TTC549 (cell line): Measurements from ENCODE around the gene PKN1.
"Not testable (repeated sequence)": the region's sequence is repeated elsewhere in the genome, so short reads cannot be mapped to it uniquely, and the experiment has no call there.

Source experiments
- FAIRE-seq: peaks from 2 replicates; lab custom pipeline; 2012; peaks lifted over from hg19 to GRCh38; lab: Jason Lieb, UNC

PKN1 gene

DNA sequence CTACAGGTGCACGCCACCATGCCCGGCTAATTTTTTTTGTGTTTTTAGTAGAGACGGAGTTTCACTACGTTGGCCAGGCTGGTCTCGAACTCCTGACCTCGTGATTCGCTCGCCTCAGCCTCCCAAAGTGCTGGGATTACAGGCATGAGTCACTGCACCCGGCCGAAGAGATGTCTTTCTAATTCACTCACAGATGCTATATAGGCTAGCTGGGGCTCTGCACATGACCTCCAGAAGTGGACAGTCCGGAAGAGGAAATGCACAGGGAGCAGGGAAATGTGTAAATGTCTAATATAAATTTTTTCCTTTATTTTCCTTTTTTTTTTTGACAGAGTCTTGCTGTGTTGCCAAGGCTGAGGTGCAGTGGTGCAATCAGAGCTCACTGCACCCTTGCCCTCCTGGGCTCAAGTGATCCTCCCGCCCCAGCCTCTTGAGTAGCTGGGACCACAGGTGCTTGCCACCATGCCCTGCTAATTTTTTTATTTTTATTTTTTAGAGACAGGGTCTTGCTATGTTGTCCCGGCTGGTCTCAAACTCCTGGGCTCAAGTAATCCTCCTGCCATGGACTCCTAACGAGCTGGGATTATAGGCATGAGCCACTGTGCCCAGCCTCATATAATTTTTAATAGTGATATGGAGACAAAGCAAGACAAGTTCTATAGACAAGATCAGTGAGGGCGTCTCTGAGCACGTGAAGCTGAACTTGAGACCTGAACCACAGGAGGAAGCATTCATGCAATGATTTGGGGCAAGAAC lies 54.4 kb downstream of the PKN1 start:
- no peak for FAIRE-seq

DNA sequence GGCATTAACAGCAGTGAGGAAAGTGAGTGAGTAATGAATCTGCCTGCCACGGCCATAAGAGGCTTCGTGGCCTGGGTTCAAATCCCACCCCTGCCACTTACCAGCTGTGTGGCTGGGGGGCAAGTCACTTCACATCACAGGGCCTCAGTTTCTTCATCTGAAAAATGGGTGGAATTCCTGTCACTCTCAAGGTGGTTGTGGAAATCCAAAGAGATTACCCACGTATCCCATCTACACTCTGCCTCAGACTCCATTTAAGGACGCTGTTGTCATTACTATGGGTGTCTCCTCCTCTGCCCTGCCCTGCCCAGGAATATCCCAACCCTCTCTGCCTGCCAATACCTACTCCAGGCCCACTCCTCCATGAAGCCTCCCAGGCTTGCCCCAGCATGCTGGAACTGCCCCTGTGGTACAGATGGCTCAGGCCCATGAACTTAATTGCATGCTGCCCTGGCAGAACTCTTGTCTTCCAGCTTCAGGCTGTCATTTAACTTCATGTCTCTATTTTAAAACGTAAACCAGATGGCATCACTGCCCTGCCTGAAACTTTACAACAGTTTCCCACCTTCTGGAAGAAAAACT lies 59.7 kb downstream of the PKN1 start:
- no peak for FAIRE-seq

DNA sequence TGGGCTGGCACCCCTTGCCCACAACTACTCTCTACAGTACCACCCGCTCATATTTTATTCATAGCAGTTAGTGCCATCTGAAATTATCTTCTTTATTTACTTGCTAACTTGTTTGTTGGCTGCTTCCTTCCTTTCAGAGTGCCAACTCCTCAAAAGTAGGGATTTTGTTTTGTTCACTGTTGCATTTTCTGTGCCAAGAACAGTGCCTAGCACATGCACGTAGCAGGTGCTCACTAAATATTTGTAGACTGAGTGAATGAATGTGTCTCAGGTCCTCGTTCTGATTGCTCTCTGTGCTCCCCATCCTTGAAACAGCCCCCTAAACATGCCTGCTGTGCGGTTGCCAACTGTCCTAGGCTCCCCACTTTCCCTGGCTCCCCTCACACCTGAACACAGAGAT lies 61.3 kb downstream of the PKN1 start:
- no peak for FAIRE-seq

DNA sequence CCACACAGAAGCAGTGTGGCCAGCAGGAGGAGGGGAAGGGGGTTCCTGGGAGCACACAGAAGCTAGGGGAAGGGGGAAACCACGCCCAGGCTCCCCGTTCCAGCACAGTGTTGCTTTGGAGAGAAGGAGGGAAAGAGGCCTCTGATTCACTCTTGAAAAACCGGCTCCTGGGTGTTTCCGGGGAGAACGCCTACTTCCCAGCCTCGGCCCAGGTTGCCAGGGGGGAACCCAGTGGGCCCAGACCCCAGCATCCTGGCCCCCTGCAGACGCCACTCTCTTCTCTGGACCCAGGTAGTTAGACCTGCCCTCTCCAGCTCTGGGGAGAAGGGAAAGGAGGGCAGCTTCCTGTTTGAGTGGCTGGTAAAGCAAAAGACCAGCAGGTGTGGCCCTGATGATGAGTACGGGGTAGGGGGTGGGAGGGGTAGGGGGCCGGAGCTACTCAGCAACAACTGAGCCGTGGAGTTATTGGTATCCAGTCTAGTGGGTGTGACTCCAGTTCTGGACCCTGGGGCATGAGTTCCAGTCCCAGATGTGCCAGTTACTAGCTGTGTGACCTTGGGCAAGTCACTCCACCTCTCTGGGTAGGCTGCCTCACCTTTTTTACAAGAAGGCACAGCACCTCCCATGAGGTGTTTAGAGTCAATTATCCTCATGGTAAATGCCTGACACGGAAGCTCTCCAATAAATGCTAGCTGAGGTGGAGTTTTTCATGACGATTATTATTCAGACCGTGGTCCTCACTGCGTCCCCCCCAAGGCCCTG lies 62.0 kb downstream of the PKN1 start:
- FAIRE-seq, result no peak

DNA sequence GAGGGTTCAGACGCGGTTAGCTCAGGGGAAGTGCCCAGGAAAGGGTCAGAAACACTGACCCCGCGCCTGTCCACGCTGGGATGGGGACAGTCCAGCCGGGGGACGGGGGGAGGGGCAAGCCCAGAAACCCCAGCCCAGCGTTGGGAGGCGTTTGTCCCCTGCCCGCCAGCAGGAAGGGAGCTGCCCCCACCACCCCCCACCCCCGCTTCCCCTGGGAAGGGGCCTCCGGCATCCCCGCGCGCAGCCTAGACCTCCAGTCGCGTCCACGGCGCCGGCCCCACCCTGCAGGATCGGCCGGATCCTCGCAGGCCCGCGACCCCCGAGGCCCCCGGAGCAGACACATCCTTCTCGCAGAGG lies 62.5 kb downstream of the PKN1 start:
- FAIRE-seq, result no peak

DNA sequence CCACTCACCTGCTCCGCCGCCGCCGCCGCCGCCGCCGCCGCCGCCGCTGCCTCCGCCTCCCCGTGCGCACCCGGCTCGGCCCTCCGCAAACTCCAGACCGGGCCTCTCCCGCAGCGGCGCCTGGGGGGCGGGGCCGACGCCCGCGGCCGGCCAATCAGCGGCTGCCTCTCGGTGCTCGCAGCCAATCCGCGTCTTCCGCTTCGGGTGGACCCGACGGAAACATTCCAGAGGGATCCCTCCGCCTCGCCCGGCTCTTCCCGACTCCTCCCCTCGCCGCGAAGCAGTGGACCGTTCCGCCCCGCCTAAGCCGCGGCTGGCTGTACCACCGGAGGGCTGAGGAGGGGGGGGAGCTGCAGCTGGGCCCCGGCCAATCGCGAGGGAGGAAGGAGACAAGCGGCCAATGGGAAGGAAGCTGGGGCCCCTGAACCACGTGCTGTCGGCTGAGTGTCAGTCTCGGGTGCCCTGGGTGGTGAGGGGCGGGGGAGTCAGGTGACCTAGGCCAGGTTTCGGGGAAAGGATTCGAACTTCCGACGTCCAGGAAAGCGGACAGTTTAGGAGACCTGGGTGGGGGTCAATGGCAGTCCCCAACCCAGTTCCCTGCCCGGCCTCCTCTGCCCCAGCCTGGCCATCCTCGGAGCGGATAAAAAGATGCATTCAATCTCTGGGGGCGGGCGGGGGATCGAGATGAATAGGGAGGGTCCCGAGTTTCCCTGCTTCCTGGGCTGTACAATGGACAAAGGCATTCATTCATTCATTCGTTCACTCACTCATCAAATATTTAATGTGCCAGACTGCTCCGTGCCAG lies 63.1 kb downstream of the PKN1 start, which contains the start of gene GIPC1:
Gene GIPC1, minus strand, starts transcription at position 99 of the 805 bp plus-strand sequence. CDS start 13,151 bp downstream, outside the sequence.
- peak; percentile 92 for FAIRE-seq

DNA sequence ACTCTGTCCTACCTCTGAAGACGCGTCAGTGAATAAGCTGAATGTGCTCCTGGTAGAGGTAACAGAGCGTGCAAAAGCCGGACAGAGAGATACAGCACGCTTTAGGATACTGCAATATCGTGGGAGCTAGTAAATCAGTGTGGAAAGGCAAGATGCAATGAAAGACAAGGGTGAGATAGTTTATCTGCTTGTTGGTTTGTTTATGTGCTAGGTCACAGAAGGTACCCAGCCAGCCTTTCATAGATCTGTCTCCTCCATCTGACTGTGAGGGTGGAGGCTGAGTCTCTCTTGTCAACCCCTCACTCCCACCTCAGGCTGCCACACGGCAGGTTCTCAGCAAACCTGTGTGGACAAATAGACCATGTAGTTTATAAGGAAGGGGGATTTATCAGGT lies 63.7 kb downstream of the PKN1 start:
- FAIRE-seq, result no peak

DNA sequence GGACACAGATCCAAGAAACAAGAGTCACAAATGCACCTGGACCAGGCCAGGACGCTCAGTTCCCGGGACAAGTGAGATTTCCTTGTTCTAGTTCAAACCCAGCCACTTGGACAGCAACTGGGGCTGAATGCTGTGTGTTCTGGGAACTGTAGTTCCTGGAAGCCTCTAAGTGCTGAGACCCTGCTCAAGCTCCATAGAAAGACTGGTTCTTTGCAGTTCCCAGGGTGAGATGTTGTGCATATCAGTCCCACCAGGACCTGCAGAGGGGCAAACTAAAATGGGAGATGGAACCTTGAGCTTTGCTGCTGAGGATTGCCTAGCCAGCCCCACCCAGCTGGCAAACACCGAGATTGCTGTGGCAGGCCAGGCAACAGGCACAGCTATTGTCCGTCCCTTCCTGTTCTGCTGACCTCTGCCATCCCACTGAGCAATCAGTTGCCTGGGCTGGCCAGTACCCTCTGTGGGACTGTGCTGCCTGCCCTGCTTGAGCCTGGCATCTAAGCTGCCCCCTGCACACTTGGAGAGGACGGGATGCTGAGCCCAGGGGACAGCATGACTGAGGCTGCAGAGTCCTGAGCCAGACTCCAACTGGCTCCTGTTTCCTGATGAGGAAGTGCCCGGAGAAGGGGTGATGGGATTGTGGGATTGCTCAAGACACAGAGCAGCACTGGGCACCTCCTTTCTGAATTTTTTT lies 64.3 kb downstream of the PKN1 start:
- no peak for FAIRE-seq

DNA sequence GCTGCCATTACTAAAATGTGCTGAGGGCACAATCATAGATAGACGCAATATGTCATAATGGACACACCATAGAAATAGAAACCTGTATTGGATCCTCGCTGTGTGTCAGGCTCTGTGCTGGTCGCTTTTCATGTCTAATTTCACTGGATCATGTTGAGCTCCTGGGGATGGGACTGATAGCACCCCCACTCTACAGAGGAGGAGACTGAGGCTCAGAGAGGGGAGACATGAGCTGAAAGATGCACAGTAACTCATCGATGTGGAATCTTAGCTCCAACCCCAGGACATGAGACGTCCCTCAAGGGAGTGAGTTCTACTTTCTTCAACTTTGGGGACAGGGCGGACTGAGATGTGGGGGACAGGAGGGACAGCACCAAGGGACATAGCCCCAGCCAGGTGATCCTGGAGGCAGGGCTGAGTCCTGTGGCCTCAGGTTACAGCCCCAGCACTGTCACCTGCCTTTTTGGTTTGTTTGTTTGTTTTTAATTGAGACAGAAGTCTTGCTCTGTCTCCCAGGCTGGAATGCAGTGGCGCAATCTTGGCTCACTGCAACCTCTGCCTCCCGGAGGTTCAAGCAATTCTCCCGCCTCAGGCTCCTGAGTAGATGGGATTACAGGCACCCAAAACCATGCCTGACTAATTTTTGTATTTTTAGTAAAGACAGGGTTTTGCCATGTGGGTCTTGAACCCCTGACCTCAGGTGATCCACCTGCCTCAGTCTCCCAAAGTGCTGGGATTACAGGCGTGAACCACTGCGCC lies 69.4 kb downstream of the PKN1 start:
- FAIRE-seq, result no peak

DNA sequence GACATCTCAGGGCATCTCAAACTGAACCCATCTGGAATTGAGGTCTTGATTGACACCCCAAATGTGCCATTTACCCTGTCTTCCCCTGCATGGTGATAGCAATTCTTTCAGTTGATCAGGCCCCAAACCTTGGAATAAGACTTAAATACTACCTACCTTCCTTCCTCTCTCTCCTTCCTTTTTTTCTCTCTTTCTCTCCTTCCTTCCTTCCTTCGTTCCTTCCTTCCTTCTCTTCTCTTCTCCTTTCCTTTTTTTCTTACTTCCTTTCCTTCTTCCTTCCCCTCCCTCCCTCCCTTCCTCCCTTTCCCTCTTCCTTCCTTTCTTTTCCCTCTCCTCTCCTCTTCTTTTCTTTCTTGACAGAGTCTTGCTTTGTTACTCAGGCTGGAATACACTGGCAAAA lies 70.2 kb downstream of the PKN1 start:
- no peak for FAIRE-seq

DNA sequence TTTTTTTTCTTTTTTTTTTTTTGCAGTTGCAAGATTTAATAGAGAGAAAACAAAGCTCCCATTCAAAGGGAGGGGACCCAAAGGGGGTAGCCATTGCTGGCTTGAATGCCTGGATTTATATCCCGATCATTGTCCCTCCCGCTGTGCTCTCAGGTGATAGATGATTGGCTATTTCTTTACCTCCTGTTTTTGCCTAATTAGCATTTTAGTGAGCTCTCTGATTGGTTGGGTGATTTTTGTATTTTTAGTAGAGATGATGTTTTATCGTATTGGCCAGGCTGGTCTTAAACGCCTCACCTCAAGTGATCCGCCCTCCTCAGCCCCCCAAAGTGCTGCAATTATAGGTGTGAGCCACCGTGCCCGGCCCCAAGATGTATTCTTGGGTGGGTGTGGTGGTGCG lies 71.5 kb downstream of the PKN1 start:
- not testable (repeated sequence) for FAIRE-seq

DNA sequence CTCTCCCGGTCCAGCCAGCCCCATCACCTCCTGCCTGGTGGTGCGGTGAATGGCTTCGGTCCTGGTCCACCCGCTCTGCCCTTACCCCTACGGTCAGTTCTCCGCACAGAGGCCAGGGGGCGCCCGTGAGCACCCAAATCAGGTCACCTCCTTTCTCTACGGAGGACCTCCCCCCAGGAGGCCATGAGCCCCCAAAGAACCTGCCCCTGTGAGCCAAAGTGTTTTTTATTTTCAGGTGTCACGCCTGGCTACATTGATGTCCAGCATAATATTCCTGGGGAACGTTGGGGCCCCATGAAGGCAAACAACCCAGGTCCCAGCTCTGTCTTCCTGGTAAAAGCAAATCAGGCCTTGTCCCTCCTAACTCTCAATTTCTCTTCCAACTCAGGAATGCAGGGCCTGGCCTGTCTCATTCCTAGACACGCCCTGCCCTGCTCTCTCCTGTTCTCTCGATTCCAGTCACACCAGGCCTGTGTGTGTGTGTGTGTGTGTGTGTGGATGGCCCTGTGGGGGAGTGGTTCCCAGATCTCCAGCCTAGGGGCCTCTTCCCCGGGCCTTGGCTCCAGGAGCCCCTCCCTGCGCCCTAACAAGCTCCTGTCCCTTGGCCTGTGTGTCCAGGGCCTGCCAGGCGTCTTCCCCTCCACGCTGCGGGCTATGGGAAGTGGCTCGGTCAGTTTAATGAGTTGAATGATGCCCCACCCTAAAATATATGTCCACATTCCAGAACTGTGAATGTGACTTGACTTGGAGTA lies 72.6 kb downstream of the PKN1 start:
- no peak for FAIRE-seq

DNA sequence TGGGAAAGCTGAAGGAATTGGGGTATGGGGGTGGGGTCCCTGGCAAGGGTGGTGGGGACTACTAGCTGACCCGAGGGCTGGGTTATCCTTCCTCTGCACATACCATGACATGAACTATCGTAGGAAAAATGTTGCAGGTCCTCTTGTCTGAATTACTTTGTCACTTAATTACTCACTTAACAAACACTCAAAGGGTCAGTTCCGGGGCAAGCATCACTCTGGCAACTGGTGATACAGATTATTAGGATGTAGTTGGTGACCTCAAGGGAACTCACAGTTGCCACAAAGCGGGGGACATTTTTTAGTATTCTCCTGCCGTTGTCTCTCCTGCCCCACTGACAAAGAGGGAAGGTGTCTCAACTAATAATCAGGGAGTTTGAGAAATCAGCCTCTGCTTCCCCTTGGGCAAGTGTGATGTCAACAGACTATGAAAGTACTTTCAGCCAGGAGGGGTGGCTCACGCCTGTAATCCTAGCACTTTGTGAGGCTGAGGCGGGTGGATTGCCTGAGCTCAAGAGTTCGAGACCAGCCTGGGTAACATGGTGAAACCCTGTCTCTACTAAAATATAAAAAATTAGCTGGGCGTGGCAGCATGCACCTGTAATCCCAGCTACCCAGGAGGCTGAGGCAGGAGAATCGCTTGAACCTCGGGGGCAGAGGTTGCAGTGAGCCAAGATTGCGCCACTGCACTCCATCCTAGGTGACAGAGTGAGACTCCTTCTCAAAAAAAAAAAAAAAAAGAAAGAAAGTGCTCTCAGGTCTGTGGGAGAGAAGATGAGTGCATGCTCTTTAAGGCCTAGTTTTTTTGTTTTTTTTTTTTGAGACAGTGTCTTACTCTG lies 74.8 kb downstream of the PKN1 start:
- no peak for FAIRE-seq

DNA sequence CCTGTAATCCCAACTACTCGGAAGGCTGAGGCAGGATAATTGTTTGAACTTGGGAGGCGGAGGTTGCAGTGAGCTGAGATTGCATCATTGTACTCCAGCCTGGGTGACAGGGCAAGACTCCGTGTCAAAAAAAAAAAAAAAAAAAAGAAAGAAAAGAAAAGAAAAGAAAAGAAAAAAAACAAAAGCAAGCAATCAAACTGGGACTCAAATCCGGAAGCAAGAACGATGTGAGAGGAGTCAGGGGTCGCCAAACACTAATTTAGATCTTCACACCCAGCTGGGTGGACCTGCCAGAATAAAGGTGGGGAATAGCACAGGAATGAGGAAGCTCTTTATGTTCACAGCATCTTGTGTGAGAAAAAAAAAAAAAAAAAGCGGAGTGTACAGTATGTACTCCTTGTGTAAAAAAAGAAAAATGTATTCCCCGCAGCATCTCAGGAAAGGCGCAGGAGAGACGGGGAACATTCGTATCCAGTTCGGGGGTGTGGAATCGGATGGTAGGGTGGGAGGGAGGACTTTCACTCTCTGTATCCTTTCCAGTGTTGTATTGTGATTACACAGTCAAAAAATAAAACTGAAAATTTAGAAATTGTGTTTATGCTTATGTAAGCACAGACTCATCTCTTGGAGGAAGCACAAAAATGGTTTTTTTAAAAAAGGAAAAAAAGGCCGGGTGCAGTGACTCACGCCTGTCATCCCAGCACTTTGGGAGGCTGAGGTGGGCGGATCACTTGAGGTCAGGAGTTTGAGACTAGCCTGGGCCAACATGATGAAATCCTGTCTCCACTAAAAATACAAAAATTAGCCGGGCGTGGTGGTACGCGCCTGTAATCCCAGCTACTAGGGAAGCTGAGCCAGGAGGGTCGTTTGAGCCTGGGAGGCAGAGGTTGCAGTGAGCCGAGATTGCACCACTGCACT lies 77.5 kb downstream of the PKN1 start:
- no peak for FAIRE-seq

DNA sequence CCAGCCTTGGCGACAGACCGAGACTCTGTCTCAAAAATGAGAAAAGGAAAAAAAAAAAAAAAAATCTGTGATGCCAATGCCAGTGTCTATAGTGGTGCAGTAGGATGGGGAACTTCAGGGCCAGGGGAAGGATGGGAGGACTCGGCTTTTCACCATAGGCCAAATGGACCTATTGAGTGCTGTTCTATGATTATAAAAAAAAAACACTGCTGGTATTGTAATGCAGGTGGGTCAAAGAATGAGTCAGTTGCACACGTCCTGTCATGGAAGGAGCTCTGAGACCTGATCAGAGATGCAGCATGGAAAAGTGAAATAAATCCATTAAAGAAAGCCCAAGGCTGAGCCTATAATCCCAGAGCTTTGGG lies 78.1 kb downstream of the PKN1 start:
- no peak for FAIRE-seq

DNA sequence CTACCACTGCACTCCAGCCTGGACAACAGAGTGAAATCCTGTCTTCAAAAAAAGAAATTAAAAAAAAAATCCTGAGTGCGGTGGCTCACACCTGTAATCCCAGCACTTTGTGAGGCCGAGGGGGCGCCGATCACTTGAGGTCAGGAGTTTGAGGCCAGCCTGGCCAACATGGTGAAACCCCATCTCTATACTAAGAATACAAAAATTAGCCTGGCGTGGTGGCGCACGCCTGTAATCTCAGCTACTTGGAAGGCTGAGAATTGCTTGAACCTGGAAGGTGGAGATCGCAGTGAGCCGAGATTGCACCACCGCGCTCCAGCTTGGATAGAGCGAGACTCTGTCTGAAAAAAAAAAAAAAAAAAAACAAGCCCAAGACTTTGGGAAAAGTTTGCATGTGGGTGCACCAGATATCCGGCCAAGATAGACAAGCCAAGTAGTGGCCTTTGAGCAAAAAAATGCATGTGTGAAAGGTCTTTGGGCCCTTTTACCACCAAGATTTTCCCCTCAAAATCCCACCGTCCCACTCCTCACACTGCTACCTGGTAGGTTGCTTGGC lies 79.4 kb downstream of the PKN1 start:
- no peak for FAIRE-seq

DNA sequence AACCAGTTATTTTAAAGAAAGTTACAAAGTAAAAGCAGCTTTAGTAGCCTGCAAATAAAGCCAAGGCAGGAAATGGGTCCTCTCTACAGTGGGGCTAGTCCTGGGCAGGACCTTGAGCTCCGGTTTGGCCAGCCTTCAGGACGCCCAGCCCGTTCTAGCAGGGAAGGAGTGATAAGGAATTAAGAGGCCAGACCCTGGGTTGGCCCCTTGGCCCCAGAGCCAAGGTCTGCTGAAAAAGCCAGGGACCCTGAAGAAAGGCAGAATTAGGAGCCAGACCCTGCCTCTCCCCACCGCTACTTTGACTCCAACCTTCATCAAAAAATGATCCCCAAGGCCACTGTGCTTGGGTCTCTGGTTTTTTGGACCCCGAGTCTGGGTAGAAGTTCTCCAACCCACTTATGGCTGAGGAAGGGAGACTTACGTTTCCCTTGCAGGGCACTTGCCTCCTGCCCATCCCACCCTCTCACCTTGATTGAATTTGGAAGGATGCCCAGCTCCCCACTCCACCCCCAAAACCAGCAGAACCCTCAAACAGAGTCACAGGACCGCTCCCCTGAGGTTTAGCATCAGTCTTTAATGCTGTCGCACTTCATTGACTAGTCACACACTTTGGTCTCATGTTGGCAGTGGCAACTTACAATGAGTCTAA lies 81.2 kb downstream of the PKN1 start:
- FAIRE-seq, result no peak
